ENCODE results near the gene TLR8.

The TLR8 gene

DNA sequence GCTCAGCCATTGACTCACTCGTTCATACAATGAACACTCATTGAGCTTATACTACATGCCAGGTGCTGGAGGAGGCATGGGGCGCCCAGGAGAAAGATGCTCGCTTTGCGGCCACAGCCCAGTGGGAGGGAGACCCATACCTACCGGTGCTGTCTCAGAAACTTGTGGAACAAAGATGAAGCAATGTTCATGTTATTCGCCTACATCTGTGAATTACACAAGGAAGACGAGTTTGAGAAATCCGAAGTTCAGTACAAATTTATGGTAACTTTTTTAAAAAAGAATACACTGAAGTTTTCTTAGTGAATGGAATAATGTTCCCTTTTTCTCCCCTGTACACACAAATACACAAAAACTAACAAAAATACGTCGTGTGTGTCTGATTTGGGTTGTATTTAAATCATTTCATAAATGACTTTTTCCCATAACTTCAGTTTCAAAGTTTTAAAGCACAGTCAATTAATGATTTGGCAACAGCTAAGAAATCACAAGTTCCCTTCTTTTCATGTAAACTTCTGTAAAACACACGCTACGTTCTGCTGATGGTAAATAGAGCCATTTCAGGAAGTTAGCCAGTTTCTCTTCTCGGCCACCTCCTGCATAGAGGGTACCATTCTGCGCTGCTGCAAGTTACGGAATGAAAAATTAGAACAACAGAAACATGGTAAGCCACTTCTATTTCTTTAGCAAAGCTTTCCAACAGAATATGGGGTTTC lies at the start of gene TLR8:
Gene TLR8, plus strand, starts transcription at position 575 of the 716 bp plus-strand sequence. Its CDS starts 87 bp downstream, at position 662.
- no peak for DNase-seq

DNA sequence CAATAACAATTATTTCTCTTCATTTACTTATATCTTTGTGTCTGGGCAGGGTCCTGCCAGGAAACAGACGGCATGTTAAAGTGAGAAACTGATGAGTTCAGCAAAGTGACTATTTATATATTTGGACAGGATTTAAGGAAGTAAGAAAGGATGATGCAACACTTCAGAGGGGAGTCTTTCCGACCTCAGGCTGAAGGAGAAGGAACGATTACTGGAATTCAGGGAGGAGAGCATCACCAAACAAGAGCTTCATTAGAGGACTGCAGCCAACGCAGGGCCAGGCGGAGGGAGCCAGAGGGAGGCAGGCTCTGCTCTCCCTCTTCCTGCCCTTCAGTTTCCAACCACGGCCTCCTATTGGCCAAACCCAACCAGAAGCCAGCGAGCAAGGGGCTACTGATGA lies 41.1 kb upstream of the TLR8 start:
- no peak for DNase-seq

DNA sequence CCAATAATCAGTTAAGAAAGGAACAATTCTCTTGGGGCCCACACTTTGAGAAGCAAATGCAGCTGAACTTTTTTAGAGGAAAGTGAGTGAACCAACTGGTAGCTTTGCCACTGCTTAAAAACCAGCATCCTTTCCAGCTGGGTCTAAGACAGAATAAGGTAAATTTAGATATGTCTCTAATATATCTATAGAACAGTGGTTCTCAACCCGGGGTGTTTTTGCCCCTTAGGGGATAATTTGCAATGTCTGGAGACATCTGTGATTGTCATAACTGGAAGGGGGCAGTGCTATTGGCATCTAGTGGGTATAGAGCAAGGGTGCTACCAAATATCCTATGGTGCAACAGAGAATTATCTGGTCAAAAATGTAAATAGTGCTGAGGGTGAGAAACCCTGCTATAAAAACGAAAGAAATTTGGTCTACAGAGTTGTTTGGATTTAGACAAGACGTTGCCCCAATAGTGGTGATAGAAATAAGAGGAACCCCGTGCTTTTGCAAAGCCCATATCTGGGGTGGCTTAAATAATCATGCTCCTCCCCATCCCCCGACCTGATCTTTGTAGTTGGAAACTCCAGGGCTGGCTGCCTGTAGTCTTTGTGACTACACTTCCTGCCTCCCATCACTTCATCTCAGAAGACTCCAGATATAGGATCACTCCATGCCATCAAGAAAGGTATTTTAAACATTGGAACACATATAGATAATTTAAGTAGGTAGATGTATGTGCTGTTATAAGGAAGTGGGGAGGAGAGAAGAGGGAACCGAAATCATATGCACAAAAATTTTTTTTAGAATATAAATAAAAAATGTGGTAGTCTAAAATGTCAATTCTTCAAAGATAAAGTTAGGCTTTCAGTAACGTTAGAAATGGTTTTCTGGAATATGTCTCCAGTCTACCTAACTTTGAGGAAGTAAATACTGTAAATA lies 39.7 kb upstream of the TLR8 start, which contains the start of gene TLR7:
Gene TLR7, plus strand, starts transcription at position 622 of the 927 bp plus-strand sequence. CDS start 507 bp downstream, outside the sequence.
- DNase-seq: no peak

DNA sequence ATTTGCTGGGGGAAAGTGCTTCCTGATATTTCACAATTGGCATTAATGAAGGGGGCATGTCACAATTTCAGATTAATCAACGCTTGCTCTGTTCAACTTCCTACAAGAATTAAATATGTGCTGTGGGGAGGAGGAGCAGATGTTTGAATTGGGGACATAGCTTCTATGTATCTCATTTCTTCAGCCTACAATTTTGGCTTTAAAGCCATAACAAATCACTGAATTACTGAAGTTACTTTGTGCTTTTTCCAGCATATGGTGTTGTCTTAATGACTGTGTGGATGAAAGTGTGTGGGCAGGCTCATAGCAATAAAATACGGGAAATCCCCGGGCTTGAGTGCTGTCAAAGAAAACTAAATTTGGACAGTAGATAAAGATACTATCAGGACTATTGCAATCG lies 38.7 kb upstream of the TLR8 start:
- DNase-seq: no peak

DNA sequence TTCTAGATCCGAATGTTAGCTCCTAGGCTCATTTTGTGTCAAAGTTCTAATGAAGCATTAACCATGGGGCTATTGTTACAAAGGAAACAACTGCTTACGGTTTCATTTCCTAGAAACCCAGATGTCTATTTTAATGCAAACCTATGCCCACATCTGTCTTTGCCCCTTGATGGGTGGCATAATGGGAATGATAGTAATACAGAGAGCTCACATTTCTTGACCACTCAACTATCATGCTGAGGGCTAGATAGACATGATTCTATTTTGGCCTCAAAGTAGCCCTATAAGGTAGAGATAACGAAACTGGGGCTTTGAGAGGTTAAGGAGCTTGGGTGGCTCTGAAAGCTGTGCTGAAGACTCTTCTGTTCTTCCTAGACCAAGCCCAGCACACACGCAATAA lies 37.7 kb upstream of the TLR8 start:
- no peak for DNase-seq

- no peak for DNase-seq
Observed at GRCh38 chrX:12871257-12871656, 35.2 kb upstream of the TLR8 start.

DNA sequence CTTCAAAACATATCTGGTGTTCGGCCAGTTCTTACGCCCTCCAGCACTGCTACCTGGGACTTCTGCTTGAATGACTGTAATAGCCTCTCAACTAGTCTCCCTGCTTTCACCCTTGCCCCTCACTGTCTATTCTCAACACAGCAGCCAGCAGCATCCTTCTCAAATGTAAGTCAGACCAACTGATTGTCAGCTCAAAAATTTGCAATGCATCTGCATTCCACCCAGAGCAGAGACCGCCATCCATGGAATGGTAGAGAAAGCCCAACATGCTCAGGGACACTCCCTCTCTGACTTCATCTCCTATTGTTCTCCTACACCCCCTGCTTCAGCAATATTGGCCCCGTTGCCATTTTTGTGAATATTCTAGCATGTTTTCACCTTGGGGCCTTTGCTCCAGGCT lies 33.7 kb upstream of the TLR8 start:
- no peak for DNase-seq

DNA sequence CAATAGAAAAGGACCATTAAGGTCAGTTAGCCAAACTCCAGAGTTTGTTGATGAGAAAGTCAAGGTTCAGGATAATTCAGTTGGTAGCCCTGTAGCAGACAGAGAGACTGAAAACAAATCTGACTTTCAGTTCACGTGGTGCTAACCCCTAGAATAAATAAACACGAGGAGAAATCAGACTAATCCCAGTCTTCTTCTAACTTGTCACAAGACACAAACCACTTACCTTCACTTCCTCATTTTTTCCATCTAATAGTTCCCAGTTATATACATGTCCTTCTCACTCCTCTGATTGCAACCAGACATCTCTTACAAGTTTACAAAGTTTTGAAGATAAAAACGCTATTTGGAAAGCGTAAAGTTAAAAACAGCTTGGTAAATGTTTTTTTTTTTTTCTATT lies 31.8 kb upstream of the TLR8 start:
- DNase-seq: no peak

GRCh38 chrX:12877386-12877785 lies 29.0 kb upstream of the TLR8 start:
- no peak for DNase-seq

- DNase-seq: no peak
Observed at GRCh38 chrX:12878536-12878935, 27.9 kb upstream of the TLR8 start.

DNA sequence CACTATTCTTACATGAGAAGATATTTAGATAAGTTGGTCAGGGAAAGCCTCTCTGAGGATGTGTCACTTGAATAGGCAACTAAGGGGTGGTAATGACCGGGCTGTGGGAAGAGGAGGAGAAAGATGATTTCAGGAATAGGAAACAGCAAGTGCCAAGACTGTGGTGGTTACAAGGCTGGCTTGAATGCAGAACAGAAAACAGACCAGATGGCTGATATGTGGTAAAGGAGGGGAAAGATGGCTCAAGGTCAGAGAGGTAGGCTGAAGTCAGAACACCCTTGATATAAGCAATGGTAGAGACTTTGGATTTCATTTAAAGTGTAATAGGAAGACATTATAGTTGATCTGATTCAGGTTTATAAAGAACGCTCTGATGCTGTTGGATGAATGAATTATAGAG lies 24.5 kb upstream of the TLR8 start:
- no peak for DNase-seq

- no peak for DNase-seq
Observed at GRCh38 chrX:12885508-12885907, 20.9 kb upstream of the TLR8 start.

- DNase-seq: no peak
Observed at GRCh38 chrX:12886545-12886944, 19.9 kb upstream of the TLR8 start.

- no peak for DNase-seq
Observed at GRCh38 chrX:12887141-12887540, 19.3 kb upstream of the TLR8 start.

GRCh38 chrX:12887767-12888166 lies 18.7 kb upstream of the TLR8 start:
- no peak for DNase-seq

GRCh38 chrX:12890467-12890866 lies 16.0 kb upstream of the TLR8 start:
- no peak for DNase-seq

DNA sequence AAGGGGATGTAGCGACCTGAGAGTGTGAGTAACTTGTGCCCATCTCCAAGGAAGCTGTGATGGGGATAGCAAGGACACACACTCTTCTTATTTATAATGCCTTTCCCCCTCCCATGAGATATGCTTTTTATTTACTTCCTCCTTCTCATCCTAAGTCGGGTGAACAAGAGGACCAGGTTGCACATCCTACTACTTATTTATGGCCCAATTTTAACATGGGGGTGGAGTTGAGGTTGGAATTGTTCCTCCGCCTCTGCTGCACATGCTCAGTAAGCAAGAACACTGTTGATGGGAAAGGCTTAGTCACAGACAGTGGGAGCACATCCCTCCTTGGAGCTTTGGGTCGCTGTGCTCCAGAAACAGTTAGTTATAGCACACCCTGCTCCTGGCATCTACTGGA lies 15.2 kb upstream of the TLR8 start:
- DNase-seq: no peak

DNA sequence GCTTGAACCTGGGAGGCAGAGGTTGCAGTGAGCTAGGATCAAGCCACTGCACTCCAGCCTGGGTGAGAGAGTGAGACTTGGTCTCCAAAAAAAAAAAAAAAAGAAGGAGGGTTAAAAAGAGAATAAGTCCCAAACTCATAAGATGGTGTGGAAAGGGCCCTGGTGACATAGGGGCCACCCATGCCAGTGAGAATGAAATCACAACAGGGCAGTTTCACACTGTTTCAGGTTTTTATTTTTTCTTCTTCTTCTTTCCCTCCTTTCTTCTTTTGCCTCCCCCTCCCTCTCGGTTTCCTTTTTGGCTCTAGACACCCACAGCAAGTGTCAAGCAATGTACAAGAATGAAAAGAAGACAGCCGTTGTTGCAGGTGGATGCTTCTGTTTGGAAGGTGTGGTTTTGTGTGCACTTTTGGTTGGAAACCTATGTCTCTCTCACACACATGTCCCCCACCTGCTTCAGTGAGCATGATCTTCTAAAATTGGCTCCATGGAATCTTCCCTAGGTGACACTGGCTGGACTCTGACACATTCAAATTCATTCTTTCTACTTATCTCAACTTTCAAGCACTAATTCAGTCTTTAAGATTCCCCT lies 14.4 kb upstream of the TLR8 start:
- no peak for DNase-seq

DNA sequence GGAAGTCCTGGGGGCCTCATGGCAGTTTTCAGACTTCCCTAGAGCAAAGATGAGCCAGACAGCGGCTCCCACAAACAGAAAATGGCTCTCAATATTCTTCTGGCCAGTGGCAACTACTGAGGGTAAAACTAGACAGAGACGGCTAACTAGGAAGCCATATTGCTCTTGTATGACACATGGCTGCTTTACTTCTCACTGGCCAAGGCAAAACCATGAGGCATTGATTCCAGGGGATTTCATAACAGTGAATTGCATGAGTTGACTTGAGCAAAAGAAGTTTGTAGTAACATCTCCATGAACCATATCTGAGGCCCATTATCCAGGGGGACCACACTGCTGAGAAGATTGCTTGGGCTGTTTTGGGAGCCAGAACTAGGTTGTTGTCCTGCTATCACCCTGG lies 13.7 kb upstream of the TLR8 start:
- no peak for DNase-seq

GRCh38 chrX:12894074-12895030 lies 12.1 kb upstream of the TLR8 start:
- DNase-seq: no peak

DNA sequence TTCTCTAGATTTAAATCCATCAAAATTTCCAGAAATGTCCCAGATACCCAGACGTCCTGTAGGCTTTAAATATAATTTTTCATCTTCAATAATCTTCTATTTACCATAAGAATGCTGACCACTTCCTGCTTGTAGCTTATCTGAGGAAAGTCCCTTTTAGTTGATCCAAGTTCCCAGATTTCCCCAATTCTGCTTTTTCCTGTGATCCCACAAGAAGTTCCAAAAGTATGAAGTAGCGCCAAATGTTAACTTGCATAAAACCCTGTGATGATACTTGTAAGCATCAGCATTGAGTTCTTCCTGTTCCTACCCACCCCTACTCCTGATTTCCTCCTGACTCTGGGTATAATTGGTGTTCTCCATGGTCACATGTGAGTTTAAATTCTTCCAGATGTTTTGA lies 10.6 kb upstream of the TLR8 start:
- no peak for DNase-seq

- DNase-seq: no peak
Observed at GRCh38 chrX:12896935-12897334, 9.5 kb upstream of the TLR8 start.

DNA sequence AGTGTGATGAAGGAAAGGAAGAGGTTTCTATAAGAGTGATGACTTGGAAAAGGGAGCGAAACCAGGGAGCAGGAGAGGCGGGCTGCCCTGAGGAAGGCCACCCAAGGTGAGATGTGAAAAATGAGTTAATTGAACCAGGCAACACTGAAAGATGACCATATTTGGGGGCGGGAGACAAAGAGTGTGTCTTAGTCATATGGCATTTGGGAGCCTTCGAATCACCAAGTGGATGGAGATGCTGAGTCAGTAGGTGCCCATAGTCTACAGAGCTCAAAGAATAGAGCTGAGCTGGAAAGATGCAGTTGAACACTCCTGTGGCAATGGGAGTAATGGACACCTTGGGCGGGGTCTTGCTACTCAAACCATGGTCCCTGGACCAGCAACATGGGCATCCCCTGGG lies 8.3 kb upstream of the TLR8 start:
- DNase-seq: no peak

Data from NCI-H1436 treated with DMSO at 0.1 percent for 48 hours (cell line).